Caco-2 (cell line): Measurements from ENCODE around the gene CMBL. TPM values are rescaled to one million over a fixed set of nuclear protein-coding genes. Genes with fewer than 3 reads are reported as not detected.

Experiments used
- Bru-seq: library from RNA; stranded (reverse); fragments of 400-500 nt; gene quantifications from one replicate; lab custom pipeline; 2021; lab: Mats Ljungman, UMichigan
- BruChase-seq, 2 experiments: library from RNA; stranded (reverse); fragments of 400-500 nt; gene quantifications; one replicate each; lab custom pipeline; 2021; lab: Mats Ljungman, UMichigan
- BruUV-seq: library from RNA; stranded (reverse); fragments of 400-500 nt; replicated peaks from 2 replicates; lab custom pipeline; 2021; lab: Mats Ljungman, UMichigan
- CTCF ChIA-PET: fragments of 300-600 bp; sonication (Branson Sonifier 250); formaldehyde crosslinking; loops from one replicate; lab custom pipeline; 2022; ENCODE audit warnings: antibody characterized with exemption; lab: Charles Lee
- POLR2A ChIA-PET: fragments of 300-600 bp; sonication (Branson Sonifier 250); formaldehyde crosslinking; loops from one replicate; lab custom pipeline; 2022; ENCODE audit warnings: antibody characterized with exemption; lab: Charles Lee
- DNase-seq, 2 experiments: peaks; one replicate each; pipeline versions ENCODE4 v3.0.0 to v3.0.0-alpha.2; 2020 to 2022
- H3K27me3 ChIP-seq: replicated peaks from 2 replicates; pipeline ENCODE4 v1.6.0; 2011; ENCODE audit warnings: low read length; ENCODE audit not compliant: control insufficient read depth, insufficient read depth
- H3K36me3 ChIP-seq: 2 replicates; pipeline ENCODE4 v1.5.1; 2011; ENCODE audit warnings: low read length; ENCODE audit not compliant: control insufficient read depth, insufficient read depth
- H3K4me1 ChIP-seq: fragments of 250-450 bp; sonication (Bioruptor Pico); 2 replicates; pipeline ENCODE4 v1.5.1; 2020; ENCODE audit warnings: mild to moderate bottlenecking
- H3K4me3 ChIP-seq: 2 replicates; pipeline ENCODE4 v1.5.1; 2011; ENCODE audit warnings: low read depth, mild to moderate bottlenecking, control low read depth, low read length
- H3K9me3 ChIP-seq: fragments of 250-450 bp; sonication (Bioruptor Pico); 2 replicates; pipeline ENCODE4 v1.5.1; 2020; ENCODE audit warnings: mild to moderate bottlenecking, moderate library complexity
- H3K27ac Mint-ChIP-seq: one replicate; pipeline ENCODE4 v1.8.0; 2022; ENCODE audit warnings: mixed read lengths; ENCODE audit not compliant: unreplicated experiment
- H3K27me3 Mint-ChIP-seq: one replicate; pipeline ENCODE4 v1.8.0; 2022; ENCODE audit warnings: mixed read lengths; ENCODE audit not compliant: insufficient read depth, unreplicated experiment
- H3K36me3 Mint-ChIP-seq: one replicate; pipeline ENCODE4 v1.8.0; 2022; ENCODE audit warnings: mild to moderate bottlenecking, mixed read lengths; ENCODE audit not compliant: insufficient read depth, unreplicated experiment
- H3K4me1 Mint-ChIP-seq: one replicate; pipeline ENCODE4 v1.8.0; 2022; ENCODE audit warnings: low read depth, mixed read lengths; ENCODE audit not compliant: unreplicated experiment
- H3K4me3 Mint-ChIP-seq: one replicate; pipeline ENCODE4 v1.8.0; 2022; ENCODE audit warnings: mild to moderate bottlenecking, moderate library complexity, mixed read lengths; ENCODE audit not compliant: unreplicated experiment
- H3K9me3 Mint-ChIP-seq: one replicate; pipeline ENCODE4 v1.8.0; 2022; ENCODE audit warnings: mixed read lengths; ENCODE audit not compliant: unreplicated experiment
- intact Hi-C: fragments of 100-400 bp; cut with micrococcal nuclease; formaldehyde crosslinking; loops from one replicate; pipeline ENCODE4 v1.10.0; 2022; ENCODE audit not compliant: unreplicated experiment
- long read RNA-seq: library from polyadenylated mRNA; stranded (forward); transcript quantifications from one replicate; pipeline ENCODE4 v2.0.0, GENCODE V29; 2022
- total RNA-seq: library from RNA; stranded (reverse); gene quantifications from 2 replicates; pipeline ENCODE4 v1.2.3, GENCODE V29; 2022
- TF ChIP-seq, protein P1 (sequence below), 2 experiments: fragments of 200-600 bp in 1 of 2; IDR thresholded peaks; 1 replicate in 1 of 2; 2 replicates in 1 of 2; pipeline versions ENCODE4 v1.5.1 to v1.8.0; 2011 to 2022; ENCODE audit warnings: antibody characterized with exemption in 1 of 2, control low read depth in 1 of 2, inconsistent platforms in 1 of 2, low read depth in 1 of 2, low read length in 1 of 2, mild to moderate bottlenecking in 1 of 2, moderate library complexity in 1 of 2; ENCODE audit not compliant: insufficient read depth in 1 of 2, severe bottlenecking in 1 of 2, unreplicated experiment in 1 of 2

The CMBL gene
- total RNA-seq: 16.5 and 18.4 TPM in 2 replicates
- percentile 51 among the genes with signal in this experiment for Bru-seq, nascent RNA
- percentile 53 among the genes with signal in this experiment for BruChase-seq, experiment 1, labeled RNA remaining after a 2-hour chase
- BruChase-seq, experiment 2, labeled RNA remaining after a 6-hour chase: percentile 63 among the genes with signal in this experiment
- long read RNA-seq, transcript CMBL-201 (6 exons, 2,335 nt): major isoform, 27 of 35 reads
- long read RNA-seq, partial matches to known transcripts: 0 of 35 reads
- long read RNA-seq, other reads (novel, unspliced or antisense): 8 of 35 reads

DNA sequence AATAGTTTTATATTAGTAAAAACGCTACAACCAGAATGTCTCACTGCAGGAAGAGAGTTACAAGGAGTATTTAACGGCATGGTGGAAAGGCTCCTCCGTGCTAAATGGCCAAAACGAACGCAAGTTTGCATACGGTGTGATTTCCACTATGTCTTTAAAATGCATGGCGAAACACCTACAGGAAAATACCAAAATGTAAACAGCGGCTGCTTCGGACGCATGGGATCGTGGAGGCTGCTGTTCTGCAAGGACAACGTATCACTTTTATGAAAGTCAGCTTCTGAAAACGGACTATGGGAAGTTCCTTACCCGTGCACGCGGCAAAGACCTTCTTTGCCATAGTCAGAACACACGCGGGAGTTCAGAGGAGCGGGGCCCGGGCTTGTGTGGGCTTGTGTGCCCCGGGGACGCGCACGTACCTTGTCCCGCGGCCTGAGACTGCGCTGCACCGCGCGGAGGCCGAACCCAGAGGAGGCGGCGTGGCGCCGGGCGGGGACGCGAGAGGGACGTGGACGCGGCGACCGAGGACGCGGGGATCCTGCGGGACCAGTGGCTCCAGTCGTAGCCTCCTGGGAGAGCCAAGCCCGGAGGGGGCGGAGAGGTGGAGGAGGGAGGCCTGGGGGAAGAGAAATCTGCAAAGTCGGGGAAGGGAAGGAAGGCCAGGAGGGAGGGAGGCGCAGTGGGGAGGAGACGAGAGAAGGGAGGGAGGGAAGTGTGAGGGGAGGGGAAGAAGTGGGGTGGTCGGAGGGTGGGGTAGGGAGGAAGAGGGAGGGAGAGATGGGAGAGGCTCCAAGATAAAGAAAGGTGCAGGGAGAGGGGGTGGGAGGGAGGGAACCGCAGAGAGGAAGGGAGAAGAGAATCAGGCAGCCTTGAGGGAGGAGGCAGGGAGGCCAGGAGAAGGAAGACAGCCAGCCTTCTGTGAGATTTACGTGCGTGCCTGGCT, at the start of gene CMBL:
Gene CMBL, minus strand, starts transcription at position 697 of the 943 bp plus-strand sequence. CDS start 17,140 bp downstream, outside the sequence.
- Mint-ChIP-seq H3K4me3 (peak within 1 kb of the TSS; percentile 92), H3K27me3 (no peaks in the 10 kb centered on the region), H3K4me1 (peaks cover 13% of the 10 kb centered on the region), H3K27ac (peak within 1 kb of the TSS; percentile 87), H3K36me3 (peaks cover 6% of the 10 kb centered on the region), H3K9me3 (peaks cover 8% of the 10 kb centered on the region)
- intact Hi-C loops: loop anchor here (1.0 kb wide), 1 partner anchor 46 kb away; the partner anchor contains the start of gene MARCHF6
- peaks cover 5% of the 10 kb centered on the region; the same call in 1 of the 2 replicates for H3K9me3 ChIP-seq
- no TSS peak for BruUV-seq
- ChIA-PET POLR2A (interaction anchor here (0.7 kb wide), 1 partner anchor 12 kb away, joined by 3 read pairs; no protein-coding TSS in a partner anchor), CTCF (no interaction called here)
- peak within 1 kb of the TSS; percentile 69 for H3K4me3 ChIP-seq
- no peaks in the 10 kb centered on the region for H3K36me3 ChIP-seq
- H3K4me1 ChIP-seq: peaks cover 4% of the 10 kb centered on the region
- TF ChIP-seq, protein P1, sequence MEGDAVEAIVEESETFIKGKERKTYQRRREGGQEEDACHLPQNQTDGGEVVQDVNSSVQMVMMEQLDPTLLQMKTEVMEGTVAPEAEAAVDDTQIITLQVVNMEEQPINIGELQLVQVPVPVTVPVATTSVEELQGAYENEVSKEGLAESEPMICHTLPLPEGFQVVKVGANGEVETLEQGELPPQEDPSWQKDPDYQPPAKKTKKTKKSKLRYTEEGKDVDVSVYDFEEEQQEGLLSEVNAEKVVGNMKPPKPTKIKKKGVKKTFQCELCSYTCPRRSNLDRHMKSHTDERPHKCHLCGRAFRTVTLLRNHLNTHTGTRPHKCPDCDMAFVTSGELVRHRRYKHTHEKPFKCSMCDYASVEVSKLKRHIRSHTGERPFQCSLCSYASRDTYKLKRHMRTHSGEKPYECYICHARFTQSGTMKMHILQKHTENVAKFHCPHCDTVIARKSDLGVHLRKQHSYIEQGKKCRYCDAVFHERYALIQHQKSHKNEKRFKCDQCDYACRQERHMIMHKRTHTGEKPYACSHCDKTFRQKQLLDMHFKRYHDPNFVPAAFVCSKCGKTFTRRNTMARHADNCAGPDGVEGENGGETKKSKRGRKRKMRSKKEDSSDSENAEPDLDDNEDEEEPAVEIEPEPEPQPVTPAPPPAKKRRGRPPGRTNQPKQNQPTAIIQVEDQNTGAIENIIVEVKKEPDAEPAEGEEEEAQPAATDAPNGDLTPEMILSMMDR (IDR thresholded peaks at IDR 0.05; ENCODE audit: insufficient read depth in 1 of 2, low read depth in 1 of 2, low read length in 1 of 2, severe bottlenecking in 1 of 2, unreplicated experiment in 1 of 2): no peak
- no peaks in the 10 kb centered on the region for H3K27me3 ChIP-seq
- DNase-seq: peak; percentile 61 to 63

GRCh38 chr5:10355071-10355889, 47.6 kb upstream of the CMBL start:
- POLR2A ChIA-PET: interaction anchor here (1.0 kb wide), 1 partner anchor 64 kb away, joined by 4 read pairs; no protein-coding TSS in a partner anchor
- CTCF ChIA-PET: no interaction called here
- no peaks in the 10 kb centered on the region for H3K36me3 ChIP-seq

More at GRCh38 chr5:10355071-10355889, 47.6 kb upstream of the CMBL start:
- BruUV-seq: no TSS peak
- Histone ChIP-seq H3K4me1 (peaks cover 7% of the 10 kb centered on the region; the same call in 1 of the 2 replicates), H3K9me3 (no peaks in the 10 kb centered on the region), H3K27me3 (no peaks in the 10 kb centered on the region), H3K4me3 (peak overlapping the region; percentile 78)
- Mint-ChIP-seq H3K36me3 (peaks cover 26% of the 10 kb centered on the region), H3K4me1 (peaks cover 7% of the 10 kb centered on the region), H3K27ac (peak overlapping the region; percentile 99), H3K27me3 (no peaks in the 10 kb centered on the region), H3K9me3 (no peaks in the 10 kb centered on the region), H3K4me3 (peak overlapping the region; percentile 97)
- intact Hi-C loops: loop anchor here (2.0 kb wide), 1 partner anchor 104 kb away; the partner anchor contains the start of gene CCT5
- TF ChIP-seq, protein P1 (IDR thresholded peaks at IDR 0.05; ENCODE audit: insufficient read depth in 1 of 2, low read depth in 1 of 2, low read length in 1 of 2, severe bottlenecking in 1 of 2, unreplicated experiment in 1 of 2): no peak
- DNase-seq: no peak
